HepG2 (cell line): ENCODE measurements around the gene ALCAM.

Source experiments
- CTCF ChIP-seq: sonication (generic); formaldehyde crosslinking; IDR thresholded peaks from 2 replicates; pipeline ENCODE4 v1.5.0; 2020; ENCODE audit warnings: mild to moderate bottlenecking, missing genetic modification reagents, moderate library complexity
- HDAC6 ChIP-seq: fragments of 200-600 bp; sonication (generic); IDR thresholded peaks from 2 replicates; pipeline ENCODE4 v1.7.0; 2017; ENCODE audit warnings: mild to moderate bottlenecking, antibody characterized with exemption, low read length, low read depth
- POGK ChIP-seq: sonication (generic); formaldehyde crosslinking; conservative IDR thresholded peaks from 2 replicates; pipeline ENCODE4 v1.8.0; 2022; ENCODE audit warnings: mild to moderate bottlenecking, moderate library complexity, missing genetic modification reagents

GRCh38 chr3:105401254-105401653, 34.5 kb downstream of the ALCAM start:
- TF ChIP-seq CTCF = no peak
- TF ChIP-seq HDAC6 = no peak
- TF ChIP-seq POGK (CRISPR knock-in tag) = no peak
